ENCODE data around the gene PARL. TPM values are rescaled to one million over a fixed set of nuclear protein-coding genes. Genes with fewer than 3 reads are reported as not detected.

PARL gene
- total and polyA plus RNA-seq, 2 donors (not counting 1 experiment from before 2014, with no cell fraction given) = 30.2 to 55.9 TPM

GRCh38 chr3:183837894-183838293 lies 46.8 kb downstream of the PARL start:
- Histone ChIP-seq H3K79me2 (ENCODE audit: control insufficient read depth, insufficient read depth, low read length) (no peaks in the 10 kb centered on the region), H3K4me3 (replicated peaks in 1 of 4; ENCODE audit: control extremely low read depth in 1 of 4, insufficient read depth in 1 of 4, low read depth in 3 of 4, low read length in 4 of 4) (no peak overlapping the region), H3K4me1 (ENCODE audit: control insufficient read depth, extremely low read depth, insufficient read depth, low read length) (no peaks in the 10 kb centered on the region), H2AFZ (ENCODE audit: low read length) (no peak overlapping the region), H4K20me1 (ENCODE audit: control insufficient read depth, extremely low read depth, insufficient read depth, low read length) (no peaks in the 10 kb centered on the region), H3K9me3 (ENCODE audit: control insufficient read depth, insufficient read depth, low read depth, low read length) (no peaks in the 10 kb centered on the region), H3K4me2 (ENCODE audit: extremely low read depth, insufficient read depth, low read length) (no peak overlapping the region), H3K27me3 (ENCODE audit: control insufficient read depth, insufficient read depth, low read length) (no peaks in the 10 kb centered on the region), H3K36me3 (ENCODE audit: control insufficient read depth, insufficient read depth, low read length) (peaks cover 7% of the 10 kb centered on the region), H3K27ac (ENCODE audit: insufficient read depth, low read length) (no peak overlapping the region), H3K9ac (ENCODE audit: insufficient read depth, low read length) (no peak overlapping the region)
- TF ChIP-seq EZH2 (IDR thresholded peaks at IDR 0.05; ENCODE audit: low read length, missing control alignments) (no peak), CTCF (conservative IDR thresholded peaks at IDR 0.05 in 1 of 2, IDR thresholded peaks at IDR 0.05 in 1 of 2; ENCODE audit: low read depth in 1 of 2, low read length in 2 of 2) (no peak)
- no peak for DNase-seq (ENCODE audit: low read depth in 2 of 2)

- Histone ChIP-seq H3K9ac (ENCODE audit: insufficient read depth, low read length) (no peak overlapping the region), H3K36me3 (ENCODE audit: control insufficient read depth, insufficient read depth, low read length) (peaks cover 11% of the 10 kb centered on the region), H2AFZ (ENCODE audit: low read length) (no peak overlapping the region), H3K4me2 (ENCODE audit: extremely low read depth, insufficient read depth, low read length) (no peak overlapping the region), H3K27ac (ENCODE audit: insufficient read depth, low read length) (no peak overlapping the region), H3K4me1 (ENCODE audit: control insufficient read depth, extremely low read depth, insufficient read depth, low read length) (no peaks in the 10 kb centered on the region), H3K79me2 (ENCODE audit: control insufficient read depth, insufficient read depth, low read length) (no peaks in the 10 kb centered on the region), H3K4me3 (replicated peaks in 1 of 4; ENCODE audit: control extremely low read depth in 1 of 4, insufficient read depth in 1 of 4, low read depth in 3 of 4, low read length in 4 of 4) (no peak overlapping the region), H4K20me1 (ENCODE audit: control insufficient read depth, extremely low read depth, insufficient read depth, low read length) (no peaks in the 10 kb centered on the region), H3K27me3 (ENCODE audit: control insufficient read depth, insufficient read depth, low read length) (no peaks in the 10 kb centered on the region), H3K9me3 (ENCODE audit: control insufficient read depth, insufficient read depth, low read depth, low read length) (no peaks in the 10 kb centered on the region)
- DNase-seq (ENCODE audit: low read depth in 2 of 2) = no peak
- TF ChIP-seq EZH2 (IDR thresholded peaks at IDR 0.05; ENCODE audit: low read length, missing control alignments) = no peak
- no peak for TF ChIP-seq CTCF (conservative IDR thresholded peaks at IDR 0.05 in 1 of 2, IDR thresholded peaks at IDR 0.05 in 1 of 2; ENCODE audit: low read depth in 1 of 2, low read length in 2 of 2)
Observed at GRCh38 chr3:183837390-183837789, 47.3 kb downstream of the PARL start.

GRCh38 chr3:183833516-183833915 lies 51.2 kb downstream of the PARL start:
- Histone ChIP-seq H3K9me3 (ENCODE audit: control insufficient read depth, insufficient read depth, low read depth, low read length) (no peaks in the 10 kb centered on the region), H3K4me3 (replicated peaks in 1 of 4; ENCODE audit: control extremely low read depth in 1 of 4, insufficient read depth in 1 of 4, low read depth in 3 of 4, low read length in 4 of 4) (no peak overlapping the region), H3K4me1 (ENCODE audit: control insufficient read depth, extremely low read depth, insufficient read depth, low read length) (no peaks in the 10 kb centered on the region), H2AFZ (ENCODE audit: low read length) (no peak overlapping the region), H4K20me1 (ENCODE audit: control insufficient read depth, extremely low read depth, insufficient read depth, low read length) (no peaks in the 10 kb centered on the region), H3K9ac (ENCODE audit: insufficient read depth, low read length) (no peak overlapping the region), H3K79me2 (ENCODE audit: control insufficient read depth, insufficient read depth, low read length) (no peaks in the 10 kb centered on the region), H3K27me3 (ENCODE audit: control insufficient read depth, insufficient read depth, low read length) (no peaks in the 10 kb centered on the region), H3K36me3 (ENCODE audit: control insufficient read depth, insufficient read depth, low read length) (peaks cover 13% of the 10 kb centered on the region), H3K27ac (ENCODE audit: insufficient read depth, low read length) (no peak overlapping the region), H3K4me2 (ENCODE audit: extremely low read depth, insufficient read depth, low read length) (no peak overlapping the region)
- no peak for DNase-seq (ENCODE audit: low read depth in 2 of 2)
- TF ChIP-seq EZH2 (IDR thresholded peaks at IDR 0.05; ENCODE audit: low read length, missing control alignments) (no peak), CTCF (conservative IDR thresholded peaks at IDR 0.05 in 1 of 2, IDR thresholded peaks at IDR 0.05 in 1 of 2; ENCODE audit: low read depth in 1 of 2, low read length in 2 of 2) (no peak)
